Measurements from ENCODE around the gene ZDHHC11.
"Not testable (repeated sequence)": the region's sequence is repeated elsewhere in the genome, so short reads cannot be mapped to it uniquely, and the experiment has no call there.

ZDHHC11 gene

GRCh38 chr5:798505-799138, 52.2 kb downstream of the ZDHHC11 start:
- not testable (repeated sequence) for DNase-seq

- not testable (repeated sequence) for DNase-seq
These were observed 52.8 kb downstream of the ZDHHC11 start for GRCh38 chr5:797986-798385.

- DNase-seq = not testable (repeated sequence)
These were observed 54.9 kb downstream of the ZDHHC11 start for GRCh38 chr5:795873-796272.

GRCh38 chr5:794948-795347, 55.8 kb downstream of the ZDHHC11 start:
- DNase-seq = not testable (repeated sequence)

- not testable (repeated sequence) for DNase-seq
These were observed 62.1 kb downstream of the ZDHHC11 start for GRCh38 chr5:788703-789102.

GRCh38 chr5:787857-788233, 62.9 kb downstream of the ZDHHC11 start:
- DNase-seq = not testable (repeated sequence)

GRCh38 chr5:787224-787856, 63.4 kb downstream of the ZDHHC11 start:
- not testable (repeated sequence) for DNase-seq

GRCh38 chr5:785181-785705, 65.5 kb downstream of the ZDHHC11 start:
- not testable (repeated sequence) for DNase-seq

- peak; percentile 12 for DNase-seq
These were observed 66.2 kb downstream of the ZDHHC11 start, which contains the start of gene ZDHHC11B for GRCh38 chr5:784428-785177. TSS of gene ZDHHC11B (minus strand) at chr5:784729. CDS start at chr5:766919, 17,810 bp downstream.

GRCh38 chr5:783881-784427, 66.8 kb downstream of the ZDHHC11 start:
- not testable (repeated sequence) for DNase-seq

- not testable (repeated sequence) for DNase-seq
These were observed 67.6 kb downstream of the ZDHHC11 start for GRCh38 chr5:783049-783802.

GRCh38 chr5:782356-782755, 68.4 kb downstream of the ZDHHC11 start:
- DNase-seq = not testable (repeated sequence)

GRCh38 chr5:780571-780970, 70.2 kb downstream of the ZDHHC11 start:
- DNase-seq = not testable (repeated sequence)

- not testable (repeated sequence) for DNase-seq
These were observed 71.8 kb downstream of the ZDHHC11 start for GRCh38 chr5:778967-779366.

- not testable (repeated sequence) for DNase-seq
These were observed 72.4 kb downstream of the ZDHHC11 start for GRCh38 chr5:778421-778820.

GRCh38 chr5:777756-778161, 73.0 kb downstream of the ZDHHC11 start:
- no peak for DNase-seq

GRCh38 chr5:776862-777711, 73.7 kb downstream of the ZDHHC11 start:
- no peak for DNase-seq

GRCh38 chr5:775961-776861, 74.6 kb downstream of the ZDHHC11 start:
- no peak for DNase-seq

- not testable (repeated sequence) for DNase-seq
These were observed 75.2 kb downstream of the ZDHHC11 start for GRCh38 chr5:775595-775960.

- not testable (repeated sequence) for DNase-seq
These were observed 75.8 kb downstream of the ZDHHC11 start for GRCh38 chr5:774854-775505.
